HEK293 (cell line): ENCODE measurements around the gene OCA2.

Source experiments
- CTCF ChIA-PET: fragments of 350-600 bp; formaldehyde crosslinking; extraction: SDS; loops from one replicate; lab custom pipeline; 2021; ENCODE audit warnings: antibody characterized with exemption; lab: Yijun Ruan, JAX
- POLR2A ChIA-PET: fragments of 300-600 bp; formaldehyde crosslinking; extraction: SDS; loops from one replicate; lab custom pipeline; 2020; ENCODE audit warnings: antibody characterized with exemption, inconsistent platforms; lab: Yijun Ruan, JAX
- H3K27ac ChIP-seq: fragments of 200-500 bp; sonication (Bioruptor generic); 2 replicates; pipeline ENCODE4 v1.5.1; 2014; ENCODE audit warnings: low read depth, low read length, control low read depth, inconsistent platforms; ENCODE audit errors: extremely low read depth
- H3K36me3 ChIP-seq, 2 experiments: fragments of 200-500 bp in 1 of 2; sonication (Bioruptor generic) in 1 of 2; 1 replicate in 1 of 2; 2 replicates in 1 of 2; pipeline ENCODE4 v1.5.1; 2014 to 2017; ENCODE audit warnings: inconsistent platforms in 2 of 2, low read length in 2 of 2; ENCODE audit not compliant: control insufficient read depth in 2 of 2, insufficient read depth in 1 of 2
- H3K4me1 ChIP-seq: fragments of 200-500 bp; sonication (Bioruptor generic); 2 replicates; pipeline ENCODE4 v1.5.1; 2014; ENCODE audit warnings: mild to moderate bottlenecking, low read length, inconsistent platforms; ENCODE audit not compliant: control insufficient read depth, insufficient read depth
- H3K4me3 ChIP-seq: 2 replicates; pipeline ENCODE4 v1.5.1; 2011; ENCODE audit warnings: low read depth, mild to moderate bottlenecking, control low read depth, low read length, moderate library complexity
- H3K9me3 ChIP-seq: fragments of 200-500 bp; sonication (Bioruptor generic); 2 replicates; pipeline ENCODE4 v1.5.1; 2014; ENCODE audit warnings: low read depth, low read length, inconsistent platforms; ENCODE audit not compliant: control insufficient read depth, insufficient read depth
- HOXD13 ChIP-seq: sonication (generic); formaldehyde crosslinking; IDR thresholded peaks from 2 replicates; pipeline ENCODE4 v1.8.0; 2022; ENCODE audit warnings: missing genetic modification reagents, borderline replicate concordance
- IKZF3 ChIP-seq: fragments of 450-650 bp; IDR thresholded peaks from 2 replicates; pipeline ENCODE4 v1.5.0; 2018; ENCODE audit warnings: missing biosample characterization, mild to moderate bottlenecking, missing genetic modification characterization, moderate library complexity
- KLF1 ChIP-seq: fragments of 450-650 bp; formaldehyde crosslinking; IDR thresholded peaks from 2 replicates; pipeline ENCODE4 v1.5.1; 2016; ENCODE audit warnings: missing biosample characterization, missing genetic modification characterization
- RBAK ChIP-seq: fragments of 450-650 bp; formaldehyde crosslinking; IDR thresholded peaks from 2 replicates; pipeline ENCODE4 v1.5.1; 2016; ENCODE audit warnings: missing biosample characterization, missing genetic modification characterization
- SP7 ChIP-seq: fragments of 450-650 bp; formaldehyde crosslinking; IDR thresholded peaks from 2 replicates; pipeline ENCODE4 v1.5.1; 2016; ENCODE audit warnings: missing biosample characterization, missing genetic modification characterization
- TSHZ1 ChIP-seq: fragments of 450-650 bp; formaldehyde crosslinking; IDR thresholded peaks from 2 replicates; pipeline ENCODE4 v1.5.1; 2016; ENCODE audit warnings: missing biosample characterization, missing genetic modification characterization, borderline replicate concordance
- ZBTB26 ChIP-seq: fragments of 450-650 bp; formaldehyde crosslinking; optimal IDR thresholded peaks from 2 replicates; pipeline ENCODE3; 2016; ENCODE audit warnings: missing biosample characterization, mild to moderate bottlenecking, missing genetic modification characterization
- ZBTB6 ChIP-seq: fragments of 450-650 bp; formaldehyde crosslinking; IDR thresholded peaks from 2 replicates; pipeline ENCODE4 v1.5.1; 2017; ENCODE audit warnings: missing biosample characterization, missing genetic modification characterization
- ZNF19 ChIP-seq: fragments of 450-650 bp; formaldehyde crosslinking; IDR thresholded peaks from 2 replicates; pipeline ENCODE4; 2016; ENCODE audit warnings: missing biosample characterization, missing genetic modification characterization, low read depth
- ZNF248 ChIP-seq: fragments of 450-650 bp; formaldehyde crosslinking; IDR thresholded peaks from 2 replicates; pipeline ENCODE4 v1.5.1; 2017; ENCODE audit warnings: missing biosample characterization, missing genetic modification characterization
- ZNF37A ChIP-seq: fragments of 450-650 bp; IDR thresholded peaks from 2 replicates; pipeline ENCODE4 v1.5.1; 2018; ENCODE audit warnings: missing biosample characterization, missing genetic modification characterization
- ZNF48 ChIP-seq: fragments of 450-650 bp; formaldehyde crosslinking; IDR thresholded peaks from 2 replicates; pipeline ENCODE4 v1.5.1; 2016; ENCODE audit warnings: missing biosample characterization, missing genetic modification characterization
- ZNF658 ChIP-seq: fragments of 450-650 bp; formaldehyde crosslinking; IDR thresholded peaks from 2 replicates; pipeline ENCODE4; 2016; ENCODE audit warnings: missing biosample characterization, missing genetic modification characterization
- ZNF701 ChIP-seq: fragments of 450-650 bp; formaldehyde crosslinking; IDR thresholded peaks from 2 replicates; pipeline ENCODE4 v1.5.1; 2016; ENCODE audit warnings: missing biosample characterization, missing genetic modification characterization
- ZNF707 ChIP-seq: fragments of 450-650 bp; formaldehyde crosslinking; IDR thresholded peaks from 2 replicates; pipeline ENCODE4 v1.5.1; 2016; ENCODE audit warnings: missing biosample characterization, missing genetic modification characterization
- ZNF777 ChIP-seq: fragments of 450-650 bp; formaldehyde crosslinking; IDR thresholded peaks from 2 replicates; pipeline ENCODE4 v1.5.1; 2017; ENCODE audit warnings: missing biosample characterization, missing genetic modification characterization, borderline replicate concordance
- ZNF785 ChIP-seq: fragments of 450-650 bp; formaldehyde crosslinking; IDR thresholded peaks from 2 replicates; pipeline ENCODE4 v1.5.1; 2016; ENCODE audit warnings: missing biosample characterization, missing genetic modification characterization
- TF ChIP-seq, protein P1 (sequence below): fragments of 450-650 bp; formaldehyde crosslinking; IDR thresholded peaks from 2 replicates; pipeline ENCODE4 v1.5.1; 2016; ENCODE audit warnings: missing biosample characterization, missing genetic modification characterization

OCA2 gene

DNA sequence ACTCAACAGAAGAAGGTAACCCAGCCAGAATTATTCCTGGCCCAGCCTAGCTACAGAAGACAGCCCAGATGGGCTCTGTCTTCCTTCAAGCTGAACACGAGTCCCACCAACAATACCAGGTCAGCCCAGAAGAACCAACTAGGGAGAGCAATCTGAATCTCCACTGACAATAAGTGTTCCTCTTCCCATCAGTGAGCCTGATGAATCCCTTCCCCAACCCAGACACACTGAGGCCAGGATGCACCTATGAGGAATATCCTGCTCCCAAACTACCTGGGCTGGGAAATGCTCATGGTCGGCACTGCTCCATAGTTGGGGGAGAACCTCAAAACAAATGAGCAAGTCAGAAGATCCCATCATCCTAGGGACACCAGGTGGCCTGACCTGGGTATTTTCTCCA is 351.1 kb downstream of the OCA2 start:
- POLR2A ChIA-PET = no interaction called here

DNA sequence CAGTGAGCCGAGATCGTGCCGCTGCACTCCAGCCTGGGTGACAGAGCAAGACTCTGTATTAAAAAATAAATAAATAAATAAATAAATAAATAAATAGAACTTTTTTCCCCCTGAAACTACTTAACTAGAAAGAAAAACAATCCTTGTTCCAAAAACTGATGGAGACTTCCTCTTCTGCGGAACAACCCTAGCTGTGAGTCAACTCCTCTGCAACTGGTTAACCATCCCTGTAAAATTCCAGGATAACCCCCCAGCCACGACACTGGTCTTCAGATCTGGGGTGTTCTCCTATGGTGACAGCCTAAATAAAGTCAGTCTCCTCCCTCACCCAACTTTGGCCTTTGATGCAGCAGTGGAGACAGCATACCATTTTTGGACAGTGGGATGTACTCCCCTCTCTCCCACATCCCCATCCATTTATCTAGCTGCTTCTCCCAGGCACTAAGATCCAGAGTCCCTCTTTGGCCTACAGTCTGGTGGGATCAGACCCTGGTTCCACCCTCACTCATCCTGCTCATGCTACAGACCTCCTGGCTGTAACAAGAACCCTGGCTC is 352.6 kb downstream of the OCA2 start:
- H3K4me3 ChIP-seq = no peak overlapping the region
- H3K4me1 ChIP-seq = no peaks in the 10 kb centered on the region
- H3K27ac ChIP-seq = no peak overlapping the region
- POLR2A ChIA-PET = no interaction called here
- TF ChIP-seq ZNF777 (tag by site-specific recombination) (no peak), IKZF3 (tag by site-specific recombination) (no peak), ZNF658 (tag by site-specific recombination) (no peak)
- no peaks in the 10 kb centered on the region for H3K36me3 ChIP-seq
- H3K9me3 ChIP-seq = no peaks in the 10 kb centered on the region
- CTCF ChIA-PET = no interaction called here

More for the DNA sequence above, 351.1 kb downstream of the OCA2 start:
- TF ChIP-seq KLF1 (tag by site-specific recombination) = no peak
- no peak for TF ChIP-seq ZNF707 (tag by site-specific recombination)
- TF ChIP-seq, protein P1, sequence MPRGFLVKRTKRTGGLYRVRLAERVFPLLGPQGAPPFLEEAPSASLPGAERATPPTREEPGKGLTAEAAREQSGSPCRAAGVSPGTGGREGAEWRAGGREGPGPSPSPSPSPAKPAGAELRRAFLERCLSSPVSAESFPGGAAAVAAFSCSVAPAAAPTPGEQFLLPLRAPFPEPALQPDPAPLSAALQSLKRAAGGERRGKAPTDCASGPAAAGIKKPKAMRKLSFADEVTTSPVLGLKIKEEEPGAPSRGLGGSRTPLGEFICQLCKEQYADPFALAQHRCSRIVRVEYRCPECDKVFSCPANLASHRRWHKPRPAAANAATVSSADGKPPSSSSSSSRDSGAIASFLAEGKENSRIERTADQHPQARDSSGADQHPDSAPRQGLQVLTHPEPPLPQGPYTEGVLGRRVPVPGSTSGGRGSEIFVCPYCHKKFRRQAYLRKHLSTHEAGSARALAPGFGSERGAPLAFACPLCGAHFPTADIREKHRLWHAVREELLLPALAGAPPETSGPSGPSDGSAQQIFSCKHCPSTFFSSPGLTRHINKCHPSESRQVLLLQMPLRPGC (tag by site-specific recombination) = no peak
- TF ChIP-seq TSHZ1 (tag by site-specific recombination) = no peak
- no peak for TF ChIP-seq ZNF248
- no peak for TF ChIP-seq ZNF777 (tag by site-specific recombination)
- no peak for TF ChIP-seq ZNF701 (tag by site-specific recombination)
- TF ChIP-seq ZNF785 = no peak
- TF ChIP-seq ZNF37A = no peak
- TF ChIP-seq ZNF19 (tag by site-specific recombination) = no peak
- no peak for TF ChIP-seq ZNF48 (tag by site-specific recombination)
- TF ChIP-seq RBAK (tag by site-specific recombination) = no peak
- H3K4me1 ChIP-seq = no peaks in the 10 kb centered on the region
- no peaks in the 10 kb centered on the region for H3K9me3 ChIP-seq
- H3K27ac ChIP-seq = no peak overlapping the region
- H3K4me3 ChIP-seq = no peak overlapping the region
- no peaks in the 10 kb centered on the region for H3K36me3 ChIP-seq
- CTCF ChIA-PET = no interaction called here

DNA sequence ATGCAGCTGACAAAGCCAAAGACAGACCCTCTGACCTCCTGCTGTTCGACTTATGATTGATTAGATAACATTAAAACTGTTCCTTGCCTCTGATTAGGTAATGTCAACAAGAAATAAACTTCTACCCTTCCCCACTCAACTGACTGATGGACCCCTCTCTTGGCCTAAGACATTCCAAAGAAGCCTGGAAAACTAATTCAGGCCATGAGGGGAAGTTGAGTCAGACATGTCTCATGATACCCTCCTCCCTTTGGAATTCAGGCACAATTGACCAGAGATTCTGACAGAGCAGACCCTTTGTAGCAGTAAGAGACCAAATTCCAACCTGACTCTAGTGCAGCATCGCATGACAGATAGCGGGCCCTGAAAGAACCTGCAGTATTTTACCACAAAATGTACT is 354.5 kb downstream of the OCA2 start:
- H3K4me3 ChIP-seq = no peak overlapping the region
- TF ChIP-seq SP7 (tag by site-specific recombination) (no peak), ZBTB26 (tag by site-specific recombination) (no peak), ZBTB6 (tag by site-specific recombination) (no peak), HOXD13 (CRISPR knock-in tag) (no peak)
- H3K4me1 ChIP-seq = no peaks in the 10 kb centered on the region
- ChIA-PET POLR2A (no interaction called here), CTCF (no interaction called here)
- no peaks in the 10 kb centered on the region for H3K9me3 ChIP-seq
- H3K27ac ChIP-seq = no peak overlapping the region
- H3K36me3 ChIP-seq = no peaks in the 10 kb centered on the region
